ENCODE data around the gene SDCCAG8. TPM values are rescaled to one million over a fixed set of nuclear protein-coding genes. Genes with fewer than 3 reads are reported as not detected.

The SDCCAG8 gene
- total RNA-seq, 1 donor from 2014 or later, result 31.6 TPM

- no peak for DNase-seq (ENCODE audit: low spot score, unreplicated experiment)
- Mint-ChIP-seq H3K9me3 (ENCODE audit: low read depth) (peaks cover 37% of the 10 kb centered on the region), H3K27ac (no peak overlapping the region), H3K4me3 (ENCODE audit: low read depth) (no peak overlapping the region), H3K4me1 (ENCODE audit: low read depth) (no peaks in the 10 kb centered on the region), H3K36me3 (ENCODE audit: insufficient read depth) (peaks cover 65% of the 10 kb centered on the region), H3K27me3 (no peaks in the 10 kb centered on the region)
- TF ChIP-seq CTCF (IDR thresholded peaks at IDR 0.05; ENCODE audit: unreplicated experiment), result no peak
Observed at GRCh38 chr1:243234978-243235647, 20.7 kb upstream of the SDCCAG8 start.

- H3K36me3 Mint-ChIP-seq (ENCODE audit: insufficient read depth), result peaks cover 60% of the 10 kb centered on the region
Observed at GRCh38 chr1:243236604-243237252, 19.1 kb upstream of the SDCCAG8 start.

GRCh38 chr1:243244432-243244841 is 11.4 kb upstream of the SDCCAG8 start:
- H3K27me3 Mint-ChIP-seq, result no peaks in the 10 kb centered on the region
- TF ChIP-seq CTCF (IDR thresholded peaks at IDR 0.05; ENCODE audit: unreplicated experiment), result no peak
- no peak overlapping the region for H3K4me3 Mint-ChIP-seq (ENCODE audit: low read depth)
- peaks cover 9% of the 10 kb centered on the region for H3K9me3 Mint-ChIP-seq (ENCODE audit: low read depth)
- H3K4me1 Mint-ChIP-seq (ENCODE audit: low read depth), result peaks cover 1% of the 10 kb centered on the region
- peaks cover 27% of the 10 kb centered on the region for H3K36me3 Mint-ChIP-seq (ENCODE audit: insufficient read depth)
- peak overlapping the region; percentile 37 for H3K27ac Mint-ChIP-seq
- DNase-seq (ENCODE audit: low spot score, unreplicated experiment), result no peak

More at GRCh38 chr1:243236604-243237252, 19.1 kb upstream of the SDCCAG8 start:
- Mint-ChIP-seq H3K27ac (peak overlapping the region; percentile 42), H3K4me3 (ENCODE audit: low read depth) (no peak overlapping the region), H3K27me3 (no peaks in the 10 kb centered on the region), H3K9me3 (ENCODE audit: low read depth) (peaks cover 31% of the 10 kb centered on the region), H3K4me1 (ENCODE audit: low read depth) (no peaks in the 10 kb centered on the region)
- DNase-seq (ENCODE audit: low spot score, unreplicated experiment), result no peak
- TF ChIP-seq CTCF (IDR thresholded peaks at IDR 0.05; ENCODE audit: unreplicated experiment), result no peak

GRCh38 chr1:243246916-243247315 is 8.9 kb upstream of the SDCCAG8 start:
- Mint-ChIP-seq H3K4me1 (ENCODE audit: low read depth) (peaks cover 8% of the 10 kb centered on the region), H3K27ac (no peak overlapping the region), H3K27me3 (no peaks in the 10 kb centered on the region), H3K4me3 (ENCODE audit: low read depth) (no peak overlapping the region), H3K36me3 (ENCODE audit: insufficient read depth) (peaks cover 15% of the 10 kb centered on the region), H3K9me3 (ENCODE audit: low read depth) (peaks cover under 1% of the 10 kb centered on the region)
- no peak for DNase-seq (ENCODE audit: low spot score, unreplicated experiment)
- TF ChIP-seq CTCF (IDR thresholded peaks at IDR 0.05; ENCODE audit: unreplicated experiment), result no peak

- Mint-ChIP-seq H3K27me3 (no peaks in the 10 kb centered on the region), H3K4me1 (ENCODE audit: low read depth) (peaks cover 10% of the 10 kb centered on the region), H3K9me3 (ENCODE audit: low read depth) (no peaks in the 10 kb centered on the region), H3K27ac (no peak overlapping the region), H3K36me3 (ENCODE audit: insufficient read depth) (peaks cover 9% of the 10 kb centered on the region), H3K4me3 (ENCODE audit: low read depth) (no peak overlapping the region)
- TF ChIP-seq CTCF (IDR thresholded peaks at IDR 0.05; ENCODE audit: unreplicated experiment), result no peak
- DNase-seq (ENCODE audit: low spot score, unreplicated experiment), result no peak
Observed at GRCh38 chr1:243247901-243248300, 7.9 kb upstream of the SDCCAG8 start.
